ENCODE measurements around the gene CROT.
"Not testable (repeated sequence)": the region's sequence is repeated elsewhere in the genome, so short reads cannot be mapped to it uniquely, and the experiment has no call there.

The CROT gene, protein sequence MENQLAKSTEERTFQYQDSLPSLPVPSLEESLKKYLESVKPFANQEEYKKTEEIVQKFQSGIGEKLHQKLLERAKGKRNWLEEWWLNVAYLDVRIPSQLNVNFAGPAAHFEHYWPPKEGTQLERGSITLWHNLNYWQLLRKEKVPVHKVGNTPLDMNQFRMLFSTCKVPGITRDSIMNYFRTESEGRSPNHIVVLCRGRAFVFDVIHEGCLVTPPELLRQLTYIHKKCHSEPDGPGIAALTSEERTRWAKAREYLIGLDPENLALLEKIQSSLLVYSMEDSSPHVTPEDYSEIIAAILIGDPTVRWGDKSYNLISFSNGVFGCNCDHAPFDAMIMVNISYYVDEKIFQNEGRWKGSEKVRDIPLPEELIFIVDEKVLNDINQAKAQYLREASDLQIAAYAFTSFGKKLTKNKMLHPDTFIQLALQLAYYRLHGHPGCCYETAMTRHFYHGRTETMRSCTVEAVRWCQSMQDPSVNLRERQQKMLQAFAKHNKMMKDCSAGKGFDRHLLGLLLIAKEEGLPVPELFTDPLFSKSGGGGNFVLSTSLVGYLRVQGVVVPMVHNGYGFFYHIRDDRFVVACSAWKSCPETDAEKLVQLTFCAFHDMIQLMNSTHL

DNA sequence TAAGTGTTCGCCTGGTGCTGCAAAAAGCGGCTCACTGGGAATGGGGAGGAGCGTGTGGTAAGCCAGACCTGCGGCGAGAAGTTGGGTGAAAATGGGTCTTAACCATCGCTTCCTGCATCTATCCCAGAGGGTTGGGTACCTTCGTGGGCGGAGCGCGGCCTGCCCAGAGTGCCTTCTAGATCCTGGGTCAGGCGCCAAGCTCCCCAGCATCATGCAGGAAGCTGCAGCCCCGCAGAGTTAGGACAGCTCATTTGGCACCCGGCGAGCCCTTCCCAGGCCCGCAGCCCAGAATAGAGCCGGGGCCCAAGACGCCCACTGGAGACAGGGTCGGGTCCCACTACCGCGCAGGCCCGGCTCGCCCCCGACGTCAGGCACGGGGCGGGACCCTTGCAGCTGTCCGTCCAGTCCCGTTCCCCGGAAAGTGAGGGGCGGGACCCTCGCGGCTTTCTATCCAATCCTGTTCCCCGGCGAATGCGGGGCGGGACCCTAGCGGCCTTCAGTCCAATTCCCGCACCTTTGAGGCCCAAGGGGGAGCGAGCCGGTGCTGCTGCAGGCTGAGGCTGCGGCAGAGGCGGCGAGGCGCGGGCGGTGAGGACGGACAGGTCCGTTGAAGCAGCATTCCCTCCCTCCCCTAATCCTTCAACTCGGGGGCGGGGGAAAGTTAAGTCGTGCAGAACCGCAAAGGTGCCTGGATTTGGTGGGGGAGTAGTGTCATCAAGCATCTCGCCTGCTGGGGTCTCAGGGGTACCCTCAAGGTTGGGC, at the start of gene CROT:
TSS of gene CROT (plus strand) at position 499 of the 762 bp plus-strand sequence. CDS start 3,405 bp downstream, outside the sequence.
- DNase-seq, result peak; percentile 96

DNA sequence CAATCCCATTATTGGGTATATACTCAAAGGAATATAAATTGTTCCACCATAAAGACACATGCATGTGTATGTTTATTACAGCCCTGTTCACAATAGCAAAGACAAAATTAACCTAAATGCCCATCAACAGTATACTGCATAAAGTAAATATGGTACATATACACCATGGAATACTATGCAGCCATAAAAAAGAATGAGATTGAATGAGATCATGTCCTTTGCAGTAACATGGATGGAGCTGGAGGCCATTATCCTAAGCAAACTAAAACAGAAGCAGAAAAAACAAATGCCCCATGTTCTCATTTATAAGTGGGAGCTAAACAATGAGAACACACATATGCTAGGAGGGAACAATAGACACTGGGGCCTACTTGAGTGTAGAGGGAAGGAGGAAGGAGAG, 44.7 kb upstream of the CROT start:
- no peak for DNase-seq

DNA sequence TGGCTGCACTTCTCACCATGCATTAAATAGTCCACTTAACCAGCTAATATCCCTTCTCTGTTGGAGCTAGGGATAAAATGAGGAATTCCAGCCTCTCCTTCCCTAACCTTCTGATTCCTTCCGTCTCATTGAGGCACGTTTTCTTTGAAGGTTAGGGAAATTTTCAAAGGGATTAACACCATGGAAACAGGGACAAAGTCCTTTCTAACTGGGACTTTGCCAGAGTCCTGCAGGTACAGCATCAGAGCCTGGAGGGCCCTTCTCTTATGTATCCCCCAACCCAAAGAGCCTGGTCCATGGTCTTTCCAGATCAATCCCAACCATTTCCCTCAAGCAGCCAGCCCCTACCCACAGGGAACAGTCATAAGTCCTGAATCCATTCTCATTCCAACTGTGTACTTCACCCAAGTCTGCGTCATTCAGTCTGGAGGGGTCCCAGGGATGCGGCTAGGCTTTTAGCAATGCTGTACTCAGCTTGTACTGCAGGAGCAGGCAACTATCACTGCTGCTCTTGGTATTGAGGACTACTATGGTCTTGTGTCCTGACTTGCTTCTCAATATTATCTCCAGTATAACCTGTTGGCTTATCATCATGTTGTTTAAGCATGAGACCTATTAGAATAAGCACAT, 34.6 kb upstream of the CROT start:
- no peak for DNase-seq

DNA sequence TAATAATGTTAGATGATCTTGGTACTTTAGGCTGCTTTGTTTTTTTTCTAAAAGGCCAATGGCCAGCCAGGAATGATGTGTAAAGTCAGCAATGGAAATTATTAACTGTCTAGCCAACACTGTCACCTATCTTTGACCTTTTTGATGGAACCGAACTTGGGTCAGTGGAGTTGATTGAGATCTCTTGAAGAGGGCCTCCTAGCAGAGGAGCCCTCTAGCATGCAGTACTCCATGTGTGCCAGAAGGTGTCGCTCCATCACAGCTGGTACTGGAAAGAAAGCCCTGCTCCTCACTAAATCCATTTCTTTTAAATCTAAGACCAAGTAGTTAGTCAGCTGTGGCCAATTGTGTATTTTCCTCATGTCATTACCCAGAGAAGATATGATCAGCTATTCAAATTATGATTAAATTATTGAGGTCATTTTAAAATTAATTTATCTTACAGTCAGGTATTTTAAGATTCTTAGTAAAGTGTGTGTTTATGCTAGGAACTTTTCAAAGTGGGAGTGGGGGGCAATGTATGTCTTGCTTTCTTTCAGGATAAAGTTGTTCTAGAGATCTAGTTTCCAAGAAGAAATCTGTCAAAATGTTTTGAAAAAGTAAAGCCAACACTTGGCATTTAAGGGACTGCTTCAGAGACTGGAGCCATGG, 33.1 kb upstream of the CROT start:
- peak; percentile 75 for DNase-seq

DNA sequence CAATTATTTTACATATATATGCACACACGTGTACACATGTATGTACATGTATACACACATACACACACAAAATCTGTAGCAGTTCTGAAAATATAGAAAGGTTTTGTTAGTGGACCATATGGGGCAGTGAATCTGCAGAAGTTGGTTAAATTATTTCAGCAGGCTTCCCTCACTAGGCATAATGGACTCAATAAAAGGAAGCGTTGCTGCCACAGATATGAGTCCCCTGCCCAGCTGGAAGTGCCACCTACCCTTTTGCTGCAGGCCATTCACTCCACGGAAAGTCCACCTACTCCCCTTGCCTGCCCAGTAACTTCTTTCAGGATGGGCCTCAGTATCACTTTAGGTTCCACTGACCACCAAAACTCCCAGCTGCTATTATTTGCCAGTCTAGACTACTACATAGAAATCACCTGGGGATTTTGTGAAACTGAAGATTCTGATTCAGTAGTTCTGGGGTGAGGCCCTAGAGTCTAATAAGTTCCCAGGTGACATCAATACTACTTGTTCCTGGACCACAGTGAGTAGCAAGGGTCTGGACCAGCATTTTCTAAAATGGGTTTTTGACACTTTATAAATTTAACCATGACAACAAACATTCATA, 29.3 kb upstream of the CROT start:
- DNase-seq, result no peak

DNA sequence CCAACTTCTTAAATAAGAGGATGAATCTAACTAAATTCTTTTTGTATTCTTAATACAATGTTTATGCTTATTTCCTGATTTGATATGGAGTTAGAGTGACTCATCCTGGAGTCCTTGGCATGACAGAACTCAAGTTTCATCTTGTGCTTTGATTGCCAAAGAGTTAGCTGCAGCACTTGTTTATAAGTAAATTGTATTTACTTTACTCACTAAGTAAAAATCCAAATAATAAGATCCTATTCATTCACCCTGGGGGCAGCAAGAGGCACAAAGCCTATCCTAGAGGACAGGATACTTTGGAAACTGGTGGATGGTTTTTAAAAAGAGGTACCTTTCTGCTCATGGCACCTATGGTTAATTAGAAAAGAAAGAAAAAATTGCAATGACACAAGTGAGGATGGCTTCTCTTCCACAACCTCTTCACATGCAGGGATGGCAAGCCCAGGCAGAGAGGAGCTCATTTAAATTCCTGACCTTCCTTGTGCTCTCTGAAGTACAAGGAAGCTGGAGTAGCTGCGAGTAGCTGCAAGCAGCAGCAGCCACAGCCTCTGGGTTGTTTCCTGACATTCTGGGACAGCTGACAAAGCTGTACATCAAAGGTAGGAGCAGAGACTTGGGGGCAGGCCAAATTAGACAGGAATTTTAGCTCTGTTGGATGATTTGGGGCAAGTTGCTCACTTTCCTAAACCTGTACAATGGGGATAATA, 28.5 kb upstream of the CROT start:
- no peak for DNase-seq

DNA sequence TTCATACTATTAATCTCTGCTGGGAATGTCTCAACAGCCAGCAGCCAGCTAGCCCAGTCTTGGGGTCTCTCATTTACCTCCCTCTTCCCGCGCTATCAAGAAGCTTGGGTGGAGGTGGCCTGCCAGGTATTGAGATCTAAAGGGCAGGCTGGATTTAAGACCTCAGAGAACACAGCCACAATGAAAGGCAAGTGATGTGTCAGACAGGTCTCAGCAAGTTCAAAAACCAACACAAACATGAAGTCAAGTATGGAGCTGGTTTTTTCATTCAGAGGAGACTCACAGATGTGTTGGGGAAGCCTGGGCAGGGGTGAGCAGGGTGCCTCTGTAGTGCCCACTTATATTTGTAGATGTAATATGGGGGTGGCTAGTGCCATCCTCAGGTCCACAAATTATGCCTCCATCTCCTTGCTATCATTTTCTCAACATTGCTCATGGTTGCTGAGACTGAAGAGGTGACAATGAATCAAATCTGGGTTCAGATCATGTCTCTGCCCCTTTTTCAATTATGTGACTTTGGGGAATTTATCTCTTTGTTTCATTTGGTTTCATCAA, 27.7 kb upstream of the CROT start:
- DNase-seq, result no peak

DNA sequence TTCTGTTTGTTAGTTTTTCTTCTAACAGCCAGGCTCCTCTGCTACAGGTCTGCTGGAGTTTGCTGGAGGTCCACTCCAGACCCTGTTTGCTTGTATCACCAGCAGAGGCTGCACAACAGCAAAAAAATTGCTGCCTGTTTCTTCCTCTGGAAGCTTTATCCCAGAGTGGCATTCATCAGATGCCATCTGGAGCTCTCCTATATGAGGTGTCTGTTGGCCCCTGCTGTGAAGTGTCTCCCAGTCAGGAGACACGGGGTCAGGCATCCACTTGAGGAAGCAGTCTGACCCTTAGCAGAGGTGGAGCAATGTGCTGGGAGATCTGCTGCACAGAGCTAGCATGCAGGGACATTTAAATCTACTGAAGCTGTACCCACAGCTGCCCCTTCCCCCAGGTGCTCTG, 26.7 kb upstream of the CROT start:
- DNase-seq, result no peak

DNA sequence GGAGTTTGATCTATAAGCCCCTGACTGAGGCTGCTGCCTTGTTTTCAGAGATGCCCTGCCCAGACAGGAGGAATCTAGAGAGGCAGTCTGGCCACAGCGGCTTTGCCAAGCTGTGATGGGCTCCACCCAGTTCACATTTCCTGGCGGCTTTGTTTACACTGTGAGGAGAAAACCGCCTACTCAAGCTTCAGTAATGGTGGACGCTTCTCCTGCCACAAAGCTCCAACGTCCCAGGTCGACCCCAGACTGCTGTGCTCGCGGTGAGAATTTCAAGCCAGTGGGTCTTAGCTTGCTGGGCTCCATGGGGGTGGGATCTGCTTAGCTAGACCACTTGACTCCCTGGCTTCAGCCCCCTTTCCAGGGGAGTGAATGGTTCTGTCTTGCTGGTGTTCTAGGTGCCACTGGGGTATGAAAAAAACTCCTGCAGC, 26.3 kb upstream of the CROT start:
- not testable (repeated sequence) for DNase-seq

DNA sequence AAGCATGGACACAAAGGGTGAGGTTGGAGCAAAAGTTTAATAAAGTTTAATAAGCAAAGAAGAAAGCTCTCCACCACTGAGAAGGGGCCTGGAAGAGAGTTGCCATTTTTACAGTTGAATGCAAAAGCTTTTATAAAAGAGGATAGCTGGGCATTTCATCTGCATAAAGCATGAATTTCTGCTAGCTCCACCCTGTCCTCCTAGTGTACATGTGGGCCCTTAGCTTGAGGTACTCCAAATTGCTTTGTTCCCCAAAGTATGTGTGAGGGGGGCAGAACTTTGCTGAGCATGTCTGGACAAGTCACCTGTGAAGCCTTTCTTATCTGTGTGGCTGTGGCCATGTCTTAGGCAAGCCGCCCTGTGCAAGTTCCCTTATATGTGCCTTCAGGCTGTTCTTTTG, 22.6 kb upstream of the CROT start:
- DNase-seq, result no peak

DNA sequence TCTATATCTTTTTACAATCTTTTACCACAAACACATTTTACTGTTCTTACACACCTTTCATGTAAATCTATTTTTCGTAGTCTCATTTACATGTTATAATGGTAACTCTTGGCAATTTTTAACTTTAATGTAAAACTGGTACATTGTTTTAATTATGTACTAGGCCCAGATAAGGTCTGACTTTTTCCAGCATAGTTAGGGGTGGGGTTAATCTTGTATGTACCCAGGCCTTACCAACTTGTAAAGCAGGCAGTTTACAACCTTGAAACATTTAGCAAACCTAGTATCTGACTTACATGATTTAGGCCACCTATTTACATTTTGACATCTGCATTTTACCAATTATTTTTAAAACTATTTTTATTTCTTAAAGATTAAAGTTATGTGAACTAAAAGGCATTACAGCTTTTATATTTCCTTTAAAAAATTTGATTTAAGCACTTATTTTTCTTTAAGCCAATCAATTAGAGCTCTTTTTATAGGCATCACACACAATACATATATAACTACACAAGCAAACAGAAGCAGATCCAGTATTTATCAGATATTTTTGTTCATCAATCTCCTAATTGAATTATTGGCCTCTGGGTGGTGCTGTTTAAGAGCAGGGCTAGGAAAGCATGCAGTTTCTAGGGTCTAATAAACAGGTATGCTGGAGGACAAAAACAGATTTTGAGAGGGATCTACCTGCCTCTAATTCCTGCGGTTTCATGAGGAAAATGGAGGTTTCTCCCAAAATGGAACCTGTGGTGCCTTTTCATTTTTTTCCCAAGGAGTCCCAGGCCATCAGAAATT, 19.7 kb upstream of the CROT start:
- DNase-seq, result no peak

DNA sequence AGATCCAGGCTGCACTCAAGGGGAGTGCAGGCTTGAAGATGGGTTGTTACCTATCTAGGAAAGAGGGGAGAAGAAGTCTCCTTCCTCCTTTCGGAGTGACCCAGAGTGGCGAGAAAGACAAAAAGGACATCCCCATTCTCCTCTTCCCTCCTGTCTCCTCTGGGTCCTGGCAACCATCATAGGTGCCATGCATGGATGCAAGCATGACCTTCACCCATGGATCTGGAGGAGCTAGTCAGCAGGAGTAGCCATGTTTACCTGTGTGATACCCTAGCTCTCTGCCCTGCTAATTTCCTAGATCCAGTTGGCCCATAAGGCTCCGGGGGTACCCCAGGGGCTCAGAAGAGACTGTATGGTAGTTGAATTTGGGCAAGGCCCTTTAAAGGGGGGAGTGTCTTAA, 17.2 kb upstream of the CROT start:
- peak; percentile 10 for DNase-seq

DNA sequence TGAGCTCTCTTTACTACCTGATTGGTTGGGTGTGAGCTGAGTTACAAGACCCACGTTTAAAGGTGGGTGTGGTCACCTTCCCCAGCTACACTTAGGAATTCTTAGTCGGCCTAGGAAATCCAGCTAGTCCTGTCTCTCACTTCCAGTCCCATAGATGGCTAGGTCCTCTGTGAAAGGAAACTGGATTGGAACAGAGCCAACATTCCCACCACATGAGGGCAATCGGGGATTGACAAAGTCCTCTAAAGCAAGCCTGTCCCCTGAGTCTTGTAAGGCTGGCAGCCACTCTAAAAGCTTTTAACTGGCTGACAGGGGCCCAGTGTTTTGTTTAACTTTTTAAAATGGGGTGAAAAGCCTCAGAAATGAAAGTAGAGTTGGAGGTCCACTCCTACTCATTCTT, 15.1 kb upstream of the CROT start:
- DNase-seq, result peak; percentile 42

DNA sequence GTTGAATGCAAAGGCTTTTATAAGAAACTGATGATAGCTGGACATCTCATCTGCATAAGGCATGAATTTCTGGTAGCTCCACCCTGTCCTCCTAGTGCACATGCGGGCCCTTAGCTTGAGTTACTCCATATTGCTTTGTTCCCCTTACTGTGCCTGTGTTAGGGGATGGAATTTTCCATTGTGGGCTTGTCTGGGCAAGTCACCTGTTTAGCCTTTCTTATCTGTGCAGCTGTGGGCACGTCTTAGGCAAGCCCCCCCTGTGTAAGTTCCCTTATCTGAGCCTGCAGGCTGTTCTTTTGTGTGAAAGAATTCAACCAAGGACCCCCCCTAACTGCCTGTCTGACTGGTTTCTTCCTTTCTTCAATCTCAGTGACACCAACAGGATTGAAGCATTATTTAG, 14.5 kb upstream of the CROT start:
- no peak for DNase-seq

DNA sequence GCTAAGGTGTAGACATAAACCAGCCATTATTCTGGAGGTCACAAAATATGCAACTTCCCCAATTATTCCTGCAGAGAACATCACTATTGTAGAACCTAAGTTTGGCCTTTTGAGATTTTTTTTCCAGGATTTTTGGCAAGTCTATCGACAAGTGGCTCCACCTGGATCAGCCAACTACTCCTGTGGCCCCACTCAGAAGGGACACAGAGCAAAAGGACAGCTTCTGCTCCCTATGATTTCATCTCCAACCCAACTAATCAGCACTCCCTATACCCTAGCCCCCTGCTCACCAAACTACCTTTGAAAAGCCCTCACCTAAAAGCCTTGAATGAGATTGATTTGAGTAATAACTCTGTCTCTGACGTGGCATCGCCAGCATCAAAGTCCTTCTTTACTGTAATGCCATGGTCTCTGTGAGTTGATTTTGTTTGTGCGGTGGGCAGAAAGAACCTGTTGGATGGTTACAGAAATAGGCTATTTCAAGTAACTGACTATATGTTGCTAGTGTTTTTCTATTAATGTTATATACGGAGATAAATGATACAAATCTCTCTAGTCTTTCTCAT, 13.7 kb upstream of the CROT start:
- DNase-seq, result no peak

DNA sequence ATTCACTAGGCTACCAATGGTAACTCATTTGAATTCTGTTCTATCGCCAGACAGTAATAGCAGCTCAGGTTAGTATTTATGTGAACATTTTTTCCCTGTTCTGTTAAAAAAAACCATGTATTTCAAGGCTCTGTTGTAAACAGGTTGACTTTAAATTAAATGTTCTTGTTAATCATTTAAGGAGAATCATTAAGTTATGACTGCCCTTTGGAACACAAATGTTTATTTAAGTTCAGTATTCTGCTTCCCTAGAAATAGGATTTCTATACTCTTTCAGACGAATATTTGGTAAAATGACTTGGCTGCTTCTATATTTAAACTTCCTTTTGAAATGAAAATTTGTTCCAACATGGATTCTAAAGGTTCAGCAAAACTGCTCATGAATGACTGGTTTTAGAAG, 13.1 kb upstream of the CROT start:
- DNase-seq, result no peak

DNA sequence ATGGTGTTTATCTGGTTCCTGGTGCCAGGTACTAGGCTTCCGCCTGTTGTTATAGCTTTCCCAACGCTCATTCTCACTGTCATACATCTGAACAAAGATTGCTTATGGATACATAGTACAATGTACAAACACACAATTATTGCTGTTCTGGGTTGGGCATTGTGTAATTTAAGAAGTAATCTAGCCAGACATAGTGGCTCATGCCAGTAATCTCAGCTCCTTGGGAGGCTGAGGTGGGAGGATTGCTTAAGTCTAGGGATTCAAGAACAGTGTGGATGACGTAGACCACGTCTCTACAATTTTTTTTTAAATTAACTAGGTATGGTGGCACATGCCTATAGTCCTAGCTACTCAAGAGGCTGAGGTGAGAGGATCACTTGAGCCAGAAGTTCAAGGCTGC, 9.3 kb upstream of the CROT start:
- no peak for DNase-seq

DNA sequence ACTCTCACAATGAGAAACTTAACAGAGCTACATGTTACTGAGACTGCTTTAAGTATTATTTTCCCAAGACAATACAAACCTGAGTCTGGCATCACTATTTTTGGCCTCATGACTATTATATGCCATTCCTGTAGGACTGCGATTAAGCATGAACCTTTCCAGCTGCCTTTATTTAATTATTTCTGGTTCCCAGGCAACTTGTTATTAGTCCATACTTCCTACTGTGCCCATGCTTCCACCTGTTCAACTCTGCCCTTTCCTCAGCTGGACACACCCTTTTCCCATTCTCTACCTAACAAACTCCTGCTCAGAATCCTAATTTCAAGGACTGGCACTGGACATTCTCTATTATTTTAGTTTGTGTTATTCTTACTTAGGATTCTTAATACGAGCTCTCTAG, 8.1 kb upstream of the CROT start:
- DNase-seq, result no peak

DNA sequence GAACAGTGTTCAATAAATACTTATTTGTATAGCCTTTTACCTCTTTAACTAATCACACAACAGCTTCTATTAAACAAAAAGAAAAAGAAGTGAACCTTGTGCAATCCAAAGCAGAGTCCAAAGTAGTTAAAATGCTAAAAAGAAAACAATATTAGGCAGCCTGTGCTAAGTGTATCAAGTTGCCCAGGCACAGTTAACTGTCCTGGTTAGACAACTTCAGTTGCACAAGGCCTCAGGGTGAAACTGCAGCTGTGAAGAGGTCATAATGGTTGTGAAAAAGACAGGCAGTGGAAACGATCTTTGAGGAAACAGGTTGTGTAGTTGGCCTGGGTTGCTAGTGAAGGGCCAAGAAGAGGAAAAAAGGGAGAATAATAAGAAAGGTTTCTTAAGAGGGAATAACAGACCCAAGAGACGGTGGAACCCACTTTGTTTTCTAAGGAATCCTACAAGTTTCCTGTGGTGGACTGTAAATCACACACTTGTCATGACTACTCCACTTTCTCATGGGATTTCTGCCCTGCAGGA, 6.0 kb upstream of the CROT start:
- DNase-seq, result no peak

DNA sequence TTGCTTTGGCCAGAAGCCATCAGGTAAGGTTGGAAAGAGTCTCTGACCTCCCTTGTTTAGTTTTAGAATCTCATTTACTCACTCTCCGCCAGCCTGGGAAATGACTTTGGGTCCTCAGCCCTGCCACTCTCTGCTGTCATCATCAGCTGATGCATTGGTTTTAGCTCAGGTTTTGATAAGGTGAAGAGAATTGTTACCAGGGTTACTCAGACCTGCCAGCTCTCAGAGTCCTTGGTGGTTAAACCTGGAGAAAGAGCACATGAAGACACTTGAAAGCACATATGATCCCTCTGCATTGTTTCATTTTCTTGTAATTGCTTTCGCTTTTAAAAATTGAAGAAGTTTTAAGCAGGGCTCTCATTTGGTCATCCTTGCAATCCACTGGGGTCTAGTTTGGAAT, 4.0 kb upstream of the CROT start:
- no peak for DNase-seq
